LNCAP (cell line): Measurements from ENCODE around the gene EDNRA.

Experiments
- TF ChIP-seq, protein P1 (sequence below): fragments of 450-650 bp; IDR thresholded peaks from 2 replicates; pipeline ENCODE4 v1.5.1; 2017; ENCODE audit warnings: mild to moderate bottlenecking

EDNRA gene

DNA sequence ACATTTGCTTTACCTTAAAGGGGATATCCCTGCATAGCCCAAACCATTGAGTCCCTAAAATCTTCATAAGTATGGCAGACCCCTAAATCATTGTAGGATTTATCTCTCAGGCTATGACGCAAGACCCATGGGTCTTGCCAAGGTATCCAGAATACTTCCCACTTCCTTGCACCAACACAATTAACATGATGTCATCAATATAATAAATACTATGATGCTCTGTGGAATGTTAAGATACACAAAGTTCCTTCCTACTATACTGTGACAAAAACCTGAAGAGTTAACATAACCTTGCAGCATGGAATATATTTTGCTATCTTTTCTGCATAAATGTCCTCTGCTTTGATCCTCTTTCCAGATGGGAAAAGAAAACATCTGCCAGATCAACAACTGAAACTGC lies 86.4 kb downstream of the EDNRA start:
- TF ChIP-seq, protein P1, sequence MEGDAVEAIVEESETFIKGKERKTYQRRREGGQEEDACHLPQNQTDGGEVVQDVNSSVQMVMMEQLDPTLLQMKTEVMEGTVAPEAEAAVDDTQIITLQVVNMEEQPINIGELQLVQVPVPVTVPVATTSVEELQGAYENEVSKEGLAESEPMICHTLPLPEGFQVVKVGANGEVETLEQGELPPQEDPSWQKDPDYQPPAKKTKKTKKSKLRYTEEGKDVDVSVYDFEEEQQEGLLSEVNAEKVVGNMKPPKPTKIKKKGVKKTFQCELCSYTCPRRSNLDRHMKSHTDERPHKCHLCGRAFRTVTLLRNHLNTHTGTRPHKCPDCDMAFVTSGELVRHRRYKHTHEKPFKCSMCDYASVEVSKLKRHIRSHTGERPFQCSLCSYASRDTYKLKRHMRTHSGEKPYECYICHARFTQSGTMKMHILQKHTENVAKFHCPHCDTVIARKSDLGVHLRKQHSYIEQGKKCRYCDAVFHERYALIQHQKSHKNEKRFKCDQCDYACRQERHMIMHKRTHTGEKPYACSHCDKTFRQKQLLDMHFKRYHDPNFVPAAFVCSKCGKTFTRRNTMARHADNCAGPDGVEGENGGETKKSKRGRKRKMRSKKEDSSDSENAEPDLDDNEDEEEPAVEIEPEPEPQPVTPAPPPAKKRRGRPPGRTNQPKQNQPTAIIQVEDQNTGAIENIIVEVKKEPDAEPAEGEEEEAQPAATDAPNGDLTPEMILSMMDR = no peak

DNA sequence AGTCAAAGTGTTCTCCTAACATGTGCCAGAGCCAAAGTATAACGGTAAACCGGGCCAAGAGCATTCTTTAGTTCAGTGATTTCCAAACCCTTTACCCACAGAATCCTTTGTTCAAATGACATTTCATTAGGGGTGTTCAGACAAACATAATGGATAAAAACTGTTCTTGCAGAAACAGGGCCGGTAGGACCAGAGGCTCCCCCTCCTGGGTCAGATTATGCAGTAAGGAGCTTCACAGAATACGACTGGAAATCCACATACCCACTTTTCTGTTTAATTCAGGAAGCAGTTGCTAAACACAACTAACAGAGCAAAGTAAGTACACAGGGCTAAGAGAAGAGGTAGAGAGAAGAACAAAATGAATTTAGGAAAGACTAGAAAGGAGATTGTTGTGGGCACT lies 89.7 kb downstream of the EDNRA start:
- TF ChIP-seq, protein P1 = no peak

DNA sequence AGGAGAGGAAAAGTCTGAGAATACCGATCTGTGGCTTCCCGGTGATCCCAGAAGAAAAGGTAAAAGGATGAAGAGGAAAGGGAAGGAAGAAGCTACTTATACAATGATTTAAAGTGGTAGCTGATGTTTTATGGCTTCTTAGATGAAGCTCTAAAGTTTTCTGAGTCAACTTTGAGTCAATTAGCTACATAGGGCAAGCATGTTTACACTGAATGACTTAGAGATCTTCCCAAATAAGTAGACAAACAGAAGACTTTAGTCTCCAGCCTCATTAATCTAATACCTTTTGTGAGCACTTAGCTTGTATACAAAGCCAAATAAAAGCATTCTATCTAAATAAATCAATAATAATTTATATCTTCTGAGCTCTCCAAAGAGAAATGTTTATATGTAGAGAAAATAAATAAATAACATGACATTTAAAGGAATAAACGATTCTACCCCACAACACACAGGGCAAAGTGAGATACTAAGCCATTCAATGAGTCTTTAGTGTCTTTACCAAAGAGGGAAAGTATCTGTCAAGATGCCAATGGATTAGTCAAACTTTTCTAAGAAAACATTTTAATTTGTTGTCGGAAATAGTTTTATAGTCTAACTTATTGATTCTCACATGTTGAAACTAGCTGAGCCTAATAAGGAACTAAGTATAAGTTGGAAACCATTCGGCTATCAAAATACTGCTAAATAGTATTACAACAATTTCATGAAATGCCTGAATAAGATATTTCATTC lies 90.3 kb downstream of the EDNRA start:
- TF ChIP-seq, protein P1 = no peak

DNA sequence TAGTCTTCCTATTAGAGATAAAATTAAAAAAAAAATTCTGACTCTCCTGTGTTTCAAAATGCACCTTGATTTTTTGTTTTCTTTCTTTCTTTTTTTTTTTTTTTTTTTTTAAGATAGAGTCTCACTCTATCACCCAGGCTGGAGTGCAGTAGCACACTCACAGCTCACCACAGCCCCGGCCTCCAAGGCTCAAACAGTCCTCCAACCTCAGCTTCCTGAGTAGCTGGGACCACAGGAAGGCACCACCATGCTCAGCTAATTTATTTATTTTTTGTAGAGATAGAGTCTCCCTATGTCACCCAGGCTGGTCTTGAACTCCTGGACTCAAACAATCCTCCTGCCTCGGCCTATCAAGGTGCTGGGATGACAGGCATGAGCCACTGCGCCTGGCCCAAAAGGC lies 95.2 kb downstream of the EDNRA start:
- TF ChIP-seq, protein P1 = no peak

DNA sequence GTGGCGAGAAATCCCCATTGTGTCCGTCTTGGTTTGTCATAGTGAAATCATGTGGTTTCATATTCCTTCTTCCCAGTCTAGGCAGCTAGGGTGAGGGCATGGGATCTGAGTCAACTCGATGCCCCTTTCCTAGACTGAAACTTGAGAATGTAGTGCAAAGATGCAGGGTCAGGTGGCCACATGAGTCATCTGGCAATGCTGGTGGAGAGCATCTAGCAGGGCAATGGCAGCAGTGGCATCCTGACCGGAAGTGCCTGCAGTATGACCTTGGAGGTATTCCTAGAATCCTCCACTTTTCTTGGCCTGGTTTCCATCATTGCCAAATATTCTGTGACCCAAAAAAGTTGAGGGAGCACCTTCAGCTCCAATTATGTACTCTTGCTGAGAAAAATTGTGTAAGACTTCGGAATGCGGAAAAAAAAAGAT lies 97.2 kb downstream of the EDNRA start:
- TF ChIP-seq, protein P1 = no peak

DNA sequence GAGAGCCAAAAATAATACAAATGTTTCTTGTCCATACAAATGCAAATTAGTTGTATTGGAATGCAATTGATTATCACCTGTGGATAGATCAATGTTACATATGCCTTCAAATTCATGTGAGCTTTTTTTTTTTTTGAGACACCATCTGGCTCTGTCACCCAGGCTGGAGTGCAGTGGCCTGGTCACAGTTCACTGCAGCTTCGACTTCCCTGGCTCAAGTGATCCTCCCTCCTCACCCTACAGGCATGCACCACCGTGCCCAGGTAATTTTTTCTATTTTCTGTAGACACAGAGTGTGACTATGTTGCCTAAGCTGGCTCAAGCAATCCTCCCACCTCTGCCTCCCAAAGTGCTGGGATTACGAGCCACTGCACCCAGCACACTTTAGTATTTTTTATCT lies 97.7 kb downstream of the EDNRA start:
- TF ChIP-seq, protein P1 = no peak

DNA sequence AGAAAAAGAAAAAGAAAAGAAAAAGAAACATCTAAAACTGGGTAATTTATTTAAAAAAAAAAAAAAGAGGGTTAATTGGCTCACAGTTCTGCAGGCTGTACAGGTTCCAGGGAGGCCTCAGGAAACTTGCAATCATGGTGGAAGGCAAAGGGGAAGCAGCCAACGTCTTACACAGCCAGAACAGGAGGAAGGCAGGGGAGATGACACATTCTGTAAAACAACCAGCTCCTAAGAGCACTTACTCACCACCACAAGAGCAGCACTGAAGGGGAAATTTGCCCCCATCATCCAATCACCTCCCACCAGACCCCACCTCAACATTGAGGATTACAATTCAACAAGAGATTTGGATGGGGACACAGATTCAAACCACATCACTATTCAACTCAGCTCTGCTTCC lies 99.5 kb downstream of the EDNRA start:
- TF ChIP-seq, protein P1 = no peak
